CD4-positive, alpha-beta T cell (primary cell): ENCODE results near the gene ENKD1. TPM values are rescaled to one million over a fixed set of nuclear protein-coding genes. Genes with fewer than 3 reads are reported as not detected.

Source experiments
- ATAC-seq: fragments of 200-7000 bp; cut with Tn5 transposase; one replicate; pipeline ENCODE4 v1.10.0; 2022; ENCODE audit warnings: mild to moderate bottlenecking; ENCODE audit not compliant: poor library complexity
- CTCF ChIA-PET: fragments of 350-600 bp; sonication (Branson Sonifier 250); formaldehyde crosslinking; loops from one replicate; lab custom pipeline; 2021; ENCODE audit warnings: antibody characterized with exemption, inconsistent platforms; lab: Charles Lee
- POLR2A ChIA-PET: fragments of 350-600 bp; sonication (Branson Sonifier 250); formaldehyde crosslinking; loops from one replicate; lab custom pipeline; 2021; ENCODE audit warnings: antibody characterized with exemption, inconsistent platforms; lab: Charles Lee
- DNase-seq, 14 experiments: peaks; one replicate each; pipeline ENCODE4 v3.0.0-alpha.2; 2013 to 2020; ENCODE audit warnings: mixed read lengths in 2 of 14
- H3K27ac ChIP-seq, 2 donors: one replicate each; pipeline versions ENCODE4 v1.5.1 to v1.7.0; 2013; ENCODE audit warnings: low read length in 2 of 2, low read depth in 1 of 2, mild to moderate bottlenecking in 1 of 2
- H3K27me3 ChIP-seq, 2 experiments: 1 replicate in 1 of 2; 2 replicates in 1 of 2; pipeline versions ENCODE4 v1.6.1 to v1.7.0; 2013; ENCODE audit warnings: low read length in 2 of 2, control low read depth in 1 of 2, mild to moderate bottlenecking in 1 of 2, moderate library complexity in 1 of 2; ENCODE audit not compliant: insufficient read depth in 2 of 2, control insufficient read depth in 1 of 2
- H3K36me3 ChIP-seq: one replicate; pipeline ENCODE4 v1.6.1; 2013; ENCODE audit warnings: low read length, control low read depth; ENCODE audit not compliant: insufficient read depth
- H3K4me1 ChIP-seq: one replicate; pipeline ENCODE4 v1.6.1; 2013; ENCODE audit warnings: low read length, control low read depth; ENCODE audit not compliant: insufficient read depth
- H3K4me3 ChIP-seq: one replicate; pipeline ENCODE4 v1.5.1; 2013; ENCODE audit warnings: mild to moderate bottlenecking, low read length, moderate library complexity
- H3K9me3 ChIP-seq, 2 experiments: 1 replicate in 1 of 2; 2 replicates in 1 of 2; pipeline versions ENCODE4 v1.6.1 to v1.7.0; 2013; ENCODE audit warnings: low read length in 2 of 2, mild to moderate bottlenecking in 2 of 2, control low read depth in 1 of 2, moderate library complexity in 1 of 2; ENCODE audit not compliant: control insufficient read depth in 1 of 2, insufficient read depth in 1 of 2
- H3K27ac Mint-ChIP-seq: one replicate; pipeline ENCODE4 v1.8.0; 2020; ENCODE audit warnings: mixed read lengths
- H3K27me3 Mint-ChIP-seq: one replicate; pipeline ENCODE4 v1.8.0; 2021; ENCODE audit warnings: mixed read lengths
- H3K36me3 Mint-ChIP-seq: one replicate; pipeline ENCODE4 v1.8.0; 2021; ENCODE audit warnings: low read depth, mixed read lengths
- H3K4me1 Mint-ChIP-seq: one replicate; pipeline ENCODE4 v1.8.0; 2021; ENCODE audit warnings: low read depth, mixed read lengths
- H3K4me3 Mint-ChIP-seq: one replicate; pipeline ENCODE4 v1.8.0; 2020; ENCODE audit warnings: mild to moderate bottlenecking, mixed read lengths
- H3K9me3 Mint-ChIP-seq: one replicate; pipeline ENCODE4 v1.8.0; 2020; ENCODE audit warnings: mixed read lengths
- intact Hi-C, 2 experiments: fragments of 100-400 bp; cut with DNase I in 1 of 2; cut with micrococcal nuclease in 1 of 2; formaldehyde crosslinking; loops; one replicate each; pipeline versions ENCODE4 v1.15.1 to v1.9.0; 2023 to 2025; cut with DNase I, micrococcal nuclease
- total RNA-seq, 174 experiments: library from RNA in 2 of 174; stranded (reverse) in 2 of 174; gene quantifications; one replicate each; pipeline ENCODE4 v1.2.3 and lab custom pipeline; 2021 to 2026
- TF ChIP-seq, protein P1 (sequence below): fragments of 200-600 bp; IDR thresholded peaks from one replicate; pipeline ENCODE4 v1.8.0; 2022; ENCODE audit warnings: antibody characterized with exemption, mild to moderate bottlenecking

ENKD1 gene
- total RNA-seq, 2 experiments from 2014 or later = 2.0 to 3.5 TPM

DNA sequence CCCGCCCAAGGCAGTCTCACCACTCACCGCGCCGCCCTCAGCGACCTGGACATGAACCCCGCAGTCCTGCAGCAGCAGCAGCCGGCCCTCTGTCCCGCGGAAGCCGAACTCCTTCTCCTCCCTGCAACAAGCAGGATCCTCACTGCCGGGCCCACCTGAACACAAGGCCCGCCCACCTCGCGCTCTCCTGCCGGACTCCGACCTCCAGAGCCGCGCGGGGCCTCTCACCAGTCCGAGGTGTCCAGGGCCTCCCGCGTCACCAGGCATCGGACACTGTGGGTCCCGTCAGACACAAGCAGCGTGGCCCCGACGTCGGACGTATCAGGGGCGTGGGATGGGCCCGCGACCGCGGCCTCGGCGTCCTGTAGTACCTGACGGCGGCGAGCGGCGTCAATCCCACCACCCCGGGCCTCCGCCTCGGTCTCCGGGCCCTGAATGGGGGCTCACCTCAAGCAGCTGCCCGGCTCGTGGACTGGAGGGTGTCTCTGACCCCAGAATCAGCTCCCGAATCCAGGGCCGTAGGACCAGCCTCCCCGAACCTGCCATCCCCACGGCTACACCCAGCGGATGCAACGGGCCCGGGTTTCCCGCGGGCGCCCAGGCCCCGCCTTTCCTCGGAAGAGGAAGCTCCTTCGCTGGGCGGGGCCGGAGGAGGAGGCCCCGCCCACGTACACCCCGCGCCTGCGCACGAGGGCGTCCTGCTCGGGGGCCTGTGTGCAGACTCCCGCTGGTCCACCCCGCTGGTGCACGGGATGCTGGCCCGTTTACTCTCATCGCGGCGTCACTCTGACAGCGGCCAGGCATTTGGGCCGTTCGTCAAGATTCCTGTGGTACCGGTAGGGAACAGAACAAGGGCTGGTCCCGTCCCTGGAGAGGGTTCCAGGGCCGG, 6.6 kb downstream of the ENKD1 start, which contains the start of gene ACD:
Gene ACD (minus strand): TSS at position 586 of the 889 bp plus-strand sequence. CDS start 40 bp downstream, at position 546.
- Mint-ChIP-seq H3K9me3 (no peaks in the 10 kb centered on the region), H3K4me1 (peaks cover 32% of the 10 kb centered on the region), H3K36me3 (peaks cover 26% of the 10 kb centered on the region), H3K4me3 (peak within 1 kb of the TSS; percentile 95), H3K27me3 (no peaks in the 10 kb centered on the region), H3K27ac (peak within 1 kb of the TSS; percentile 94)
- Histone ChIP-seq H3K27ac (peak within 1 kb of the TSS; percentile 93 to 99), H3K36me3 (peaks cover 38% of the 10 kb centered on the region), H3K4me1 (peaks cover 36% of the 10 kb centered on the region), H3K9me3 (no peaks in the 10 kb centered on the region), H3K4me3 (peak within 1 kb of the TSS; percentile 95), H3K27me3 (no peaks in the 10 kb centered on the region)
- ChIA-PET POLR2A (interaction anchor here (0.6 to 3.9 kb wide), 17 partner anchors 13 to 632 kb away, joined by 3 to 74 read pairs (median 6); partner anchors contain the start of genes ATP6V0D1, CARMIL2, CTCF and GFOD2), CTCF (interaction anchor here (0.8 to 4.0 kb wide), 8 partner anchors 8 to 381 kb away, joined by 3 to 26 read pairs (median 4); partner anchors contain the start of genes ATP6V0D1 and CTCF)
- TF ChIP-seq, protein P1, sequence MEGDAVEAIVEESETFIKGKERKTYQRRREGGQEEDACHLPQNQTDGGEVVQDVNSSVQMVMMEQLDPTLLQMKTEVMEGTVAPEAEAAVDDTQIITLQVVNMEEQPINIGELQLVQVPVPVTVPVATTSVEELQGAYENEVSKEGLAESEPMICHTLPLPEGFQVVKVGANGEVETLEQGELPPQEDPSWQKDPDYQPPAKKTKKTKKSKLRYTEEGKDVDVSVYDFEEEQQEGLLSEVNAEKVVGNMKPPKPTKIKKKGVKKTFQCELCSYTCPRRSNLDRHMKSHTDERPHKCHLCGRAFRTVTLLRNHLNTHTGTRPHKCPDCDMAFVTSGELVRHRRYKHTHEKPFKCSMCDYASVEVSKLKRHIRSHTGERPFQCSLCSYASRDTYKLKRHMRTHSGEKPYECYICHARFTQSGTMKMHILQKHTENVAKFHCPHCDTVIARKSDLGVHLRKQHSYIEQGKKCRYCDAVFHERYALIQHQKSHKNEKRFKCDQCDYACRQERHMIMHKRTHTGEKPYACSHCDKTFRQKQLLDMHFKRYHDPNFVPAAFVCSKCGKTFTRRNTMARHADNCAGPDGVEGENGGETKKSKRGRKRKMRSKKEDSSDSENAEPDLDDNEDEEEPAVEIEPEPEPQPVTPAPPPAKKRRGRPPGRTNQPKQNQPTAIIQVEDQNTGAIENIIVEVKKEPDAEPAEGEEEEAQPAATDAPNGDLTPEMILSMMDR = no peak
- ATAC-seq (peak; percentile 68), DNase-seq (peak; percentile 81 to 97 (median 92))
- intact Hi-C loops = loop anchor here in 1 of 2 experiments (1.0 to 5.0 kb wide), 2 partner anchors 98 to 147 kb away; partner anchors contain the start of genes CTCF, RANBP10 and TSNAXIP1

DNA sequence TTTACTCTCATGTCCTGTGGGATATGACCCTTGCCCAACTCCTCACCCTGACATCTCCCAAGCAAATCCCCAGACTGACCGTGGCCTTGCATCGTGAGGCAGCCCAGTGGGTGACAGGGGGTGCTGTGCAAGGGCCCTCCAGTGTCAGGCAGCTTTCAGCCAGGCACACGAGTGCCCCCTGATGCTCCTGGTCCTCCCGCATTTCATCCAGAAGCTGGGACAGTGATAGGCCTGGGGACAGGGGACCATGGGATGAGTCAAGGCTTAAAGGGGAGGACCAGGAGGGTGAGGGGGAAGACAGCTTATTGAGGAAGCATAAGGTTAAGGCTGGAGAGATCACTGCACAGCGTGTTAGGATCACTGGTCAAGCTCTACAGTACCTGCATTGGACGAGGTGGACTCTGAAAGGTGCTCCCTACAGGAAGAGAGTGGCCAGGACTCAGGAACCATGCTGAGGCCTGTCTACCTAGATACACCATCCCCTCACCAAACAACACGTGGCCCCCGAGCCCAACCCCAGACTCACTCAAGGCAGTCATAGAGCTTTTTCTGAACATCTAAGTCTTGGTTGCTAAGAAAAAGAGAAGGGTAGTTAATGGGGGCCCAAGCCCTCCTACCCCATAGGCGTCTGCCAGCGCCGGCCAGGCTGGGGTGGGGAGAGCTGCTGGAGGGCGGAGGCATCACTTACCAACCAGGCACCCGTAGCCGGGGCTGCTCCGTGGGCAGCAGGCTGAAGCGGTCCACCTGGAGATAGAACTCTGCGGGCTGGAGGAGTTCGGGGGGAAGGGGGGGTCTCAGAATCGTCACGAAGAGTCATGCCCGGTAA, 7.5 kb downstream of the ENKD1 start:
- Histone ChIP-seq H3K9me3 (no peaks in the 10 kb centered on the region), H3K4me3 (peak overlapping the region; percentile 95), H3K4me1 (peaks cover 36% of the 10 kb centered on the region), H3K27me3 (no peaks in the 10 kb centered on the region), H3K36me3 (peaks cover 47% of the 10 kb centered on the region), H3K27ac (peak overlapping the region; percentile 93 to 99)
- peak overlapping the region; percentile 95 for H3K4me3 Mint-ChIP-seq
- ChIA-PET CTCF (interaction anchor here (0.7 to 4.0 kb wide), 6 partner anchors 9 to 178 kb away, joined by 3 to 26 read pairs (median 7); partner anchors contain the start of genes ATP6V0D1 and CARMIL2), POLR2A (interaction anchor here (1.1 to 3.9 kb wide), 6 partner anchors 13 to 178 kb away, joined by 3 to 74 read pairs (median 13); partner anchors contain the start of genes ATP6V0D1, CARMIL2, CTCF and GFOD2)
- TF ChIP-seq, protein P1 = no peak
- DNase-seq (peak in 1 of 14 experiments; percentile 35), ATAC-seq (no peak)
- H3K9me3 Mint-ChIP-seq = no peaks in the 10 kb centered on the region
- H3K27me3 Mint-ChIP-seq = no peaks in the 10 kb centered on the region
- H3K4me1 Mint-ChIP-seq = peaks cover 24% of the 10 kb centered on the region
- peaks cover 32% of the 10 kb centered on the region for H3K36me3 Mint-ChIP-seq
- peak overlapping the region; percentile 94 for H3K27ac Mint-ChIP-seq
- intact Hi-C loops = no loop called here
